HG02763 (cell line): Measurements from ENCODE around the gene BPIFB1.
A peak's percentile ranks its signal among the peaks of the same experiment; 100 is the strongest.

ENCODE experiments used
- ATAC-seq: cut with Tn5 transposase; IDR thresholded peaks from one replicate; pipeline ENCODE4 v1.9.1; 2021; ENCODE audit warnings: mild to moderate bottlenecking, moderate library complexity; ENCODE audit not compliant: unreplicated experiment

The BPIFB1 gene

DNA sequence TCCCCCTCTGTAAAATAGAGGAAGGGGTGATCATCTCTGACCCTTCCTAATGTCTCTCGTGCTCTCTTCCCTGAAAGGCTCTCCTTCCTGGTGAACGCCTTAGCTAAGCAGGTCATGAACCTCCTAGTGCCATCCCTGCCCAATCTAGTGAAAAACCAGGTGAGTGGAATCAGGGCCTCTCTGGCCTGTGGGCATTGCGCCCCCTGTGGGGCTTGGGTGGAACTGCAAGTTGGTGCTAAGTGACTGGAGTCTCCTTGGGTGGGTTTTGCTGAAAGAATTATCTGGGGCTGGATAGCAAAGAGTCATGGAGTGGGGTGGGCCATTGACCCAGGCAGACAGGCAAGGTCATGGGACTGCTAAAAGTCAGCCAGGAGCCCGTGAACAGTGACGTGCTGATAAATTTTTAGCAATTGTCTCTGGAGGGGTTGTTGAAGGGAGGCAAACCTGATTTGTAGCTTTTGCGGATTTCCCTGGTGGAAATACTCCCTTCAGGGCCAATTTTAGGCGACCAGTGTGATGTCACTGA is 8.9 kb downstream of the BPIFB1 start:
- ATAC-seq: no peak

DNA sequence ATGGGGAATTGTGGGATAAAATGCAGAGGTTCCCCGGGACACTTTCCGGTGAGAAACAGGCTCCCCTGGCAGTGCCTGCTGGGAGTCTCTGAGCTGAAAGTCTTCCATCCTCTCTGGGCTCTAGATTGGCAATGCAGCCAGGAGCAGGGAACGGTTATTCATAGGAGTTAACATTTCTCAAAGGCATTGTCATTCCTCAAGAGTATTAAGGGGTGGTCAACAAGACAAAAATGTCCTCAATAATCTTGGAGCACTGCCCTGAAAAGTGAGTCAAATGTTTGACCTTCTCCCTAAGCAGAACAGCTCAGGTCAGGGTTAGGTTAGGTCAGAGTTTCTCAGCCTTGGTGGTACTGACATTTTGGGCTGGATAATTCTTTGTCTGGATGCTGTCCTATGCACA is 13.2 kb downstream of the BPIFB1 start:
- ATAC-seq: no peak

DNA sequence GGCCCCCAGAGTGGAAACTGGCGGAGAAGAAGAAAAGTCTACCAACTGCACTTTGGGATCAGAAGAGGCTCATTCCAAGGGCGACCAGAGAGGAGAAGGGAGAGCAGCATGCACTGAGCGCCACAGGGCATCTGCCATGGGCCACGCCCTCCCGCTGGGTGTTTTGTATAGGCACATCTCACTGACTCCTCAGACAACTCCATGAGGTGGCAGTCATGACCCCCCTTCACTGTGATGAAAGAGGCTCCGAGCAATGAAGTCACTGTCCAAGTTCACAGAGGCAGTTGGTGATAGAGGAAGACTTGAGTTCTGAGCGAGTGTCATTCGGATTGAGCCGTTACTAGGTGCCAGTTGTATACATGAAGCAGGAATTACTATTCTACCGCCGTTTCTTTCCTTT is 15.4 kb downstream of the BPIFB1 start:
- no peak for ATAC-seq

DNA sequence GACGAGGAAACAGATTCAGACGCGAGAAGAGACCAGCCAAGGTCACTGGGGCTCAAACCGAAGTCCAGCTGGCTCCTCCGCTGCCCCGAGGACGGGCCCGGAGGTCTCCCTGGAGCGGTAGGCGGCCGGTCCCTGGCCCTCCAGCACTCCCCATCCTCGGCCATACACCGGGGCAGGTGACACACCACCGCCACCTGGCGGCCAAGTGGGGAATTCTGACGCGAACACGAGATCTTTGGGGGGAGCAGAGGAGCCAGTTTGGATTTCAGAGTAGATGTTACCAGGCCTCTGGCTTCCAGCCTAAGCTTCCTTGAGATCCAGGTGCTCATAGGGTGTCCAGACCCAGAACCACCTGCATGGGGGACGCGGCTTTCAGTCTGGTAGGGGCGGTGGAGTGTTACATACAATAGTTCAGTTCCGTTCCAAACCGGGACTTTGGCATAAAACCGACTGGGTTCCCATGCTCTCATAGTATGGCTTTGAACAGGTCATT is 16.1 kb downstream of the BPIFB1 start:
- ATAC-seq: peak; percentile 45

DNA sequence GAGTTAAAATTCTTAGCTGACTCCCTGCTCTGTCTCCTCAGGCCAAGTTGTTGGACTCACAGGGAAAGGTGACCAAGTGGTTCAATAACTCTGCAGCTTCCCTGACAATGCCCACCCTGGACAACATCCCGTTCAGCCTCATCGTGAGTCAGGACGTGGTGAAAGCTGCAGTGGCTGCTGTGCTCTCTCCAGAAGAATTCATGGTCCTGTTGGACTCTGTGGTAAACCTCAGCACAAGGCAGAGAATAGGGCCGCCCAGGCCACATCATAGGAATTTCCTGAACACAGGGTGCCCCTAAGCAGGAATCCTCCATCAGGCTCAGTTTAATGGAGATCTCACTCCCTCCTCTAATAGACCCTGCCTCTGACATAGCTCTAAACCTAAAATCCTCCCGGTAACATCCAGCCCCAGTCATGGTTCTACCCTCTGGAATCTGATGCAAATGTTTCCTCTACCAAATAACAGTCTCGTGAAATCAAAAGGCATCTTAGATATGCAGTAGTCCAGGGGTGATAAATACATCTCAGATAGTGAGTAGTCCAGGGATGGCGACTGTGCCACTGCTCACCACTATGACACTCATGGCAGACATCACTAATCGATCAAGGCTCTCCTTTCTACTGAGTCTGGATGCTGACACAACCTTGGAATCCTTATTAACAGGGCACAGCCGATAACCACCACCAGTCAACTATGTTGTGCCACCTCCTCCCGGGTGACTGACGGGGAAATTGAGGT is 18.3 kb downstream of the BPIFB1 start:
- ATAC-seq: no peak

DNA sequence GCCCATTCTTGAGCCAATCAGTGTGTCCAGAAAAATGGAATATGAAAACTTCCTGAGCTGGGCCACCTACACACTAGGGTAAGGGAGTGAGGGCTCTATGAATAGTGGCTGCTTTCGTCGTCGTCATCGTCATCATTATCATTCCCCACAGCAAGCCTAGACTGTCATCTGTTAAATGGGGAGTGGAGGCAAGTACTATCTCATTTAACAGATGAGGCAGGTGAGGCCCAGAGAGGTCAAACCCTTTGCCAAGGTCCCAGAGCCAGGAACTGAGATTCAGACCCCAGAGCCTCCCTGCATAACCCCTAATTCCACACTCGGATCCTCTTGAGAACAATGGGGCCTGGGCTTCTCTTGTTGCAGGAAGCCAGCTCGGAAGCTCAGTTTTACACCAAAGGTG is 20.6 kb downstream of the BPIFB1 start:
- no peak for ATAC-seq

DNA sequence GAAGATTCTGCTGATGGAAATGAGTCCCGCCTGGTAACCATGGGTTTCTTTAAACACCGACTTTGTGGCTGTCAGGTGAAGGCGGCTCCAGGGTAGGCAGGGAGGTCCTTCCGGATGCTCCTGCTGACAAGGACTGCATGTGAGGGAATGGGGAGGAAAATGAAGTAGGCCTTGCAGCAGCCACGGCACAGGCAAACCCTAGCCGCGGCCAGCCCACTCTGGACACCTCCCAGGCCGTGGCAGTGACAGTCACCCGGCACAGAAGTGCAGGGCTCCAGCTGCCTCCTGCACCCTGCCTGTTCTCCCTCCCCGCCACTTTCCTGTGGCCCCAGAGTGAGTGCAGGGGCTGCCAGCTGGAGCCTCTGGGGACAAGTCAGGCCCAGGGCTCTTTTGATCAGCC is 21.0 kb downstream of the BPIFB1 start:
- ATAC-seq: no peak

DNA sequence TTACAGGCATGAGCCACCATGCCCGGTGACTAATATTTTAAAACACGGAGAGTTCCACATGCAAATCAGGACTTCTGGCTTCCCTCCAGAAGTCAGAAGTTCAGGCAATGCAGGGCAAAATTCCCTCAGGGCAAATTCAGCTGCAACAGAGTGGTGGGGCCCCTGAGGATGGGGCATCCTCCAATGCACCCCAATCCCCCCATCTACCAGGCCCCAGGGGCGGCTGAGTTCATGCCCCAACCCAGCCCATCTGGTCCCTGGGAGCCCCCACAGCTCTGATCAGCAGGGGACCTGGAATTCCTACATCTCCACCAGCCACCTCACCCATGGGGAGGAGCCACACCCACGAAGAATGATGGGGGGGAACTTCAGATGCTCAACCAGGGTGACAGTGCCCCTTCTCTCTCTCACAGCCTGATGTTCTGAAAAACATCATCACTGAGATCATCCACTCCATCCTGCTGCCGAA is 22.6 kb downstream of the BPIFB1 start:
- no peak for ATAC-seq

DNA sequence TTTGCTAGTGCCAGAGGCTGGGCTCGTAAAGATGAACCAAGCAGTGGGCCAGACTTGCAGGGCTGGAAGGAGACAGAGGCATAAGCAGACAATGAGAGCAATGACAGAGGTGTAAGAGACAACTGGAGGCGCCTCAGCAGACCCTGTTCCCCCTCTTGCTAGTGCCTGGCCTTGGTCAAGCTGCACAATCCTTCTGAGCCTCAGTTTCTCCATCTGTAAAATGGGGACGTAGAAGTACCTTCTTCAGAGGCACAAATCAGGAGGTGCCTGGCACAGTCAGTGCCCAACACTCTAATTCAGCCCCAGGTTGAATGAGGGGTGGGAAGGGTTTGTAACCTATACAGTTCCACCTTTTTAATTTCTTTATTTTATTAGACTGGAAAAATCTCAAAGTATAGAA is 23.2 kb downstream of the BPIFB1 start:
- ATAC-seq: no peak

DNA sequence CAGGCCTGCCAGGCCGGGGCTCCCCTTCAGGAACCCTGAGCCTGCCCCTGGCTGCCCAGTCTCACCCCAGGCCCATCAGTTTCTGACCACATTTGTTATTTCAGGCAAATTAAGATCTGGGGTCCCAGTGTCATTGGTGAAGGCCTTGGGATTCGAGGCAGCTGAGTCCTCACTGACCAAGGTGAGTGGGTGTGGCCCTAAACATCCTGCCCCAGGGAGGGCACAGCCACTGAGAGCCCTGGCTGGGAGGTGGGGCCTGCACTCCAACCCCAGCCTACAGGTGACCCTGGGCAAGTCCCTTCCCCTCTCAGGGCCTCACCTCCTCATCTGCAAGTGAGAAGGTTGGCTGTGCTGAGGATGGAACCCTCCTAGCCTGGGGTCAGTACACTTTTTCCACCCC is 23.8 kb downstream of the BPIFB1 start:
- ATAC-seq: no peak

DNA sequence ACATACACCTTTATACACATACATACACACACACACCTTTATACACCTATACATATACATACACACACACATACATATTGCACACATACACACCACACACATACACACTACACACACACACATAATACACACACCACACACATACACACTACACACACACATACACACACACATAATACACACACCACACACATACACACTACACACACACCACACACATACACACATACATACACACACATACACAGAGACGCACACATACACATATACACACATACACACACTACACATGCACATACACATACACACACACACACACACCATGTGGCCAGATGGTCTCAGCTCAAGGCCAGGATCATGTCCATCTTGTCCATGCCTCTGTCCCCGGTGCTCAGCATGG is 25.7 kb downstream of the BPIFB1 start:
- no peak for ATAC-seq

DNA sequence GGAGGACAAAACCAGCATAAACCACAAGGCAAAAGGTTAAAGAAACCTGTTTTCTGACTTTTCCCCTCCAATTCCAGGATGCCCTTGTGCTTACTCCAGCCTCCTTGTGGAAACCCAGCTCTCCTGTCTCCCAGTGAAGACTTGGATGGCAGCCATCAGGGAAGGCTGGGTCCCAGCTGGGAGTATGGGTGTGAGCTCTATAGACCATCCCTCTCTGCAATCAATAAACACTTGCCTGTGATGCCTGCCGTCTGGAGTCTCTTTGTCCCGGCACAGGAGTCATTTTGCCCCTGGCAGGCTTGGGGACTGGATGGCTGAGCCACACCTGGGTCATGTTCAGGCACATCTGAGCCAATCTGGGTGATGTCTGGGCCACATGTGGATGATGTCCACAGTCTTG is 26.6 kb downstream of the BPIFB1 start:
- no peak for ATAC-seq

DNA sequence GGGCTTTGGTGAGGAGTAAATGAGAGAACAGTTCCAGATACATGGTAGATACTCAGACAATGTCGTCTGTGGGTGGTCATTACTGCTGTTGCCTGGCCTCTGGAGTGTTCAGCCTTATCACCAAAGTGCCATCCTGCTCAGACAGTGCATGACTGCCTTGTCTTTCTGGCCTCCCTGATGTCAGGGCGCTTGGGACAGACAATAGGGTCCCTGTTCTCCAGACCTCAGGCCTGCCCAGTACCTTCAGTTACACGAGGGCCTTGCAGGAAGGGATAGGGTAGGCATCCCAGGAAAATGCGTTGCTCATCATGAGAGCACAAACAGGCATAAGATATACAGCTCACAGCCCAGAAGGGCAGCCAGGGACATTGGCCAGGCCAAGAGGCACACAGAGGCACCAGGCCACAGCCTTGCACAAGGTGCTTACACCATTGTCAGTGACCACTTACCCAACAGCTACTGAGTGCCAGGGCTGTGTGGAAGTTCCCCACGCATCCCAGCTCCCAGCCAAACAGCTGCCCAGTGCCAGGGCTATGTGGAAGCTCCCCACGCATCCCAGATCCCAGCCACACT is 27.4 kb downstream of the BPIFB1 start:
- ATAC-seq: no peak

DNA sequence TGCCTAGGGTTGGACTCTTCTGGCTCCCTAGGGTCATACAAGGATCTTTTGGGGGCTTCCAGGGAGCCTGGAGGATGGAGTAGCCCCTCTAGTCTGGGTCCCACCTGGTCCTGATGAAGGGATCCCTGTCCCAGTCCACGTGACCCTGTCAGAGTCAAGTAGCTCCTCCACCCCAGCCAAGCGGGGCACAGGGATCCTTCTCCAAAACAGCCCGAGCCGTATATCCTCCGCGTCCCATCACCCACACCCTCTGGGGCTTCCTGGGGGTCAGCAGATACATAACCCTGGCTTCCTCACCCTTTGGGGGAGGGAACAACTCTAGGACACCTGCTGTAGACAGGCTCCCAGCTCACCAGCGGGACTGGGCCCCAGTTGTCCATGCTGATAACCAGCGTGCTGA is 28.0 kb downstream of the BPIFB1 start:
- no peak for ATAC-seq

DNA sequence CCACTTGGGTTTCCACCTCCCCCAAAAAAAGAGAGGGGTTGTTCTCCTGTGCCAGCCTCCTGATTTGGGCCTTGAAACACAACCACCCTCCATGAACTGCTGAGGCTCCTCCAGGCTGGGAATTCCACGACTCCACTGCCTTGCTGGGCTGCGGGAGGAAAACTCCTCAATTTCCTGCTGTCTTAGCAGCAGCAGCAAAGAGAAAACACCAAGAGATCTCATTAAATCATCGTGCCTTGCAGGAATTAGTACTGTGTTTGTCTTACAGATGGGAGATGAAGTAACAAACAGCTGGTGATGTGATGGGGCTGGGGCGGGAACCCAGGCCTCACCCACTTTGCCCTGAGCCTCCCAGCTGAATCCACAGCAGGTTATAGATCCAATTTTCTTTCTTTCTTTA is 29.0 kb downstream of the BPIFB1 start:
- no peak for ATAC-seq

DNA sequence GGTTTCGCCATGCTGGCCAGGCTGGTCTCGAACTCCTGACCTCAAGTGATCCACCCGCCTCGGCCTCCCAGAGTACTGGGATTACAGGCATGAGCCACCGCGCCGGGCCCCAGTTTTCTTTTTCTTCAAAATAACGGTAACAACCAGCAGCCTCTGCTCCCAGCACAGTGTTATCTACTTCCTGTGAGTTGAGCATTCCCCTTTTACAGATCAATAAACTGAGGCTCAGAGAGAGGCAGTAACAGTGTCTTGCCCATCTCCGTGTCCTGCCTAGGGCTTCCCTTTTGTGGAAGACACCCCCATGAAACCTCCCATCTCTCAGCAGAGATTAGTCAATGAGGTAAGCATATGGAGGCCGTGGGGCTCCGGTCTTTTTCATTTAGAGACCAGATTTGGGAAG is 29.6 kb downstream of the BPIFB1 start:
- ATAC-seq: no peak

DNA sequence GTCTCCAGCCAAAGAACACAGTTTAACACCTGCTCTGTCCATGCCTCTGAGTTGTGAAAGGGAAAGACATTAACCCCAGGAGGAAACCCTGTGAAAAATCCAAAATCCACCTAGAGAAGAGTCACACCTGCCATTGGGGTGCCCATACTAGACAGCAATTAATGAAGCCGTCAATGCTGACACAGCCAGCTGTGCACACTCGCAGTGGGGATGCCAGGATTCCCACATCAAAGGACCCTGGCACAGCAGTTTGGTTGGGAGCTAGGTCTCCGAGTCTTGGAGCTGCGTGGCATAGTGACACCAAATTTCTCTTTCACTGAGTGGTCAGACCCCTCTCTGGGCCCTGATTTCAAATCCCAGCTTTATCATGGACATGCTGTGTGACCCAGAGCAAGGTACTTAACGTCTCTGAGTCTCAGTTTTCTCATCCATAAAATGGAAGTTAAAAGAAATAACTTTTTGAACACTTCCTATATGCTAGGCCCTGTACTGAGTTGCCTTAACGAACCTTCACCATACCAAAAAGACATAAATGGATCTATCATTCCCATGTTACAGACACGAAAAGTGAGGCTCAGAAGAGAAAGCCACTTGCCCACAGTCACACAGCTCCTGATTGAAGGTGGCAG is 30.8 kb downstream of the BPIFB1 start:
- no peak for ATAC-seq

DNA sequence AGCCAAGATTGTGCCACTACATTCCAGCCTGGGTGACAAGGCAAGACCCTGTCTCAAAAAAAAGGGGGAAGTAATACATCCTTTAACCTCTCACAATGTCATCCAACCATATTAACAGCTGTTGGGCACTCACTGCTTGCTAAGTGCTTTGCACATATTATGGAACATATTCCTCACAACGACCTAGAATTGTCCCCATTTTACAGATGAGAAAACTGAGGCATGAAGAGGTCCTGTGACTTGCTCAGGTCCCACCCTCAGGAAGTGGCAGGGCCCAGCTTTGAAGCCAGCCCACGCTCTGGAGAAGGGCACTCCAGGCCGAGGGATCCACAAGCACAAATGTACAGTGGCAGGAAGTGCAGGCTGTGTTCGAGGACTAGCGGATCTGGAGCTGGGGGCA is 33.3 kb downstream of the BPIFB1 start:
- no peak for ATAC-seq

DNA sequence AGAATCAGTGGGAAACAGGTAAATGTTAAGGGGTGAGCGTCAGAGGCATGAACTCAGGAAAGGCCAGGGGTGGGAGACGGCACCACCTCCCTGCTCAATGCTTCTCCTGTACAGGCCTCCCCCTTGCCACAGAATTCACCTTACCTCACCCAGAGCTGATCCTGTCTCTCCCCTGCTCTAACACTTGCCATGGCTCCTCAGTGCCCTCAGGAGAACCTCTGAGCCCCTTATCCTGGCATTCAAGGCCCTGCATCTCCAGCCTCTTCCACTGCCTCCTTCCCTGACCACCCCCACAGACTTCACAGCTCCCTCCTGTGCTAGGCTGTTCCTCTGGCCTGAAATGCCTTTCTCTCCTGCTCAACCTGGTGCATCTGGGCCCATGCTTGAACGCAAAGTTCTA is 33.9 kb downstream of the BPIFB1 start:
- ATAC-seq: no peak

DNA sequence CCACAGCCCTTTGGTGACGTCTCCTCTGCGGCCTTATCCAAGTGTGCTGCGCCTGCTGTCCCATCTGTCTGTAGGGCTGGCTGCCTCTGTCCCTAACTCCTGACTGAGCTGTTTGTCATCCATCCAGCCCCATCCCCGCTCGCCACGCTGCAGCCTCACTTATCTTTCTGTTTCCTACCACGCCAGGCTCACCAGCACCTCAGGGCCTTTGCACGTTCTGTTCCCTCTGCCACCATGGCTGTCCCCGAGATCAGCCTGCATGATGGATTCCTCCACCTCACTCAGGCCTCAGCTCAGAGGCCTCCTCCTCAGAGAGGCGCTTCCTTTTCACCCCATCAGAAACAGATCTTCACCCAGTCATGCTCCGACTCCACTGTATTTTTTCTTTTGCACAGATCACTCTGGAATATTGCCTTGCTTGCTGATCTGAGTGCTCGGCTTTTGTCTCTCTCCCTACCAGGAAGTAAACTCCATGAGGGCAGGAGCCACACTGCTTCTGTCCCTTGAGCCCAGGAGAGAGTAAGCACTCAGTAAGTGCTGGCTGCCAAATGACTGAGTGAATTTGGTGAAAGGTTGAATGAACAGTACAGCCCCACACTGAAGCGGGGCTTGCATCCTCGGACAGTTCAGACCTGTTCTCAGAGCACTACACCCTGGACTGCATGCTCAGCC is 34.5 kb downstream of the BPIFB1 start:
- ATAC-seq: no peak

DNA sequence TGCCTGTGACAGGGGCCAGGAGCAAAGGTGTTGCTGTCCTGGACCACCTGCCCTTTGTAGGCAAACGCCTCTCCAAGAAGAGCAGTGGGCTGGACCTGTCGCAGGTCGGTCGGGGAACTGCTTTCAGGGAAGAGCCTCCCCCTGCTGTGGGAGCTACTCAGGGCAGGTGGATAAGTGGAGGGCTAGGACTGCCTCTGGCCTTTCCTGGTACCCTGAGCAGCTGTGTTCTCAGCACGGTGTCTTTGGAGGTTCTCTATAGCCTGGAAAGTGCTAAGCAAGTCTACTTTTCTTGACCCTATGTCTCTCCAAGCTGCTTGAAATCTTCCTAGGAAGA is 35.0 kb downstream of the BPIFB1 start:
- ATAC-seq: no peak

DNA sequence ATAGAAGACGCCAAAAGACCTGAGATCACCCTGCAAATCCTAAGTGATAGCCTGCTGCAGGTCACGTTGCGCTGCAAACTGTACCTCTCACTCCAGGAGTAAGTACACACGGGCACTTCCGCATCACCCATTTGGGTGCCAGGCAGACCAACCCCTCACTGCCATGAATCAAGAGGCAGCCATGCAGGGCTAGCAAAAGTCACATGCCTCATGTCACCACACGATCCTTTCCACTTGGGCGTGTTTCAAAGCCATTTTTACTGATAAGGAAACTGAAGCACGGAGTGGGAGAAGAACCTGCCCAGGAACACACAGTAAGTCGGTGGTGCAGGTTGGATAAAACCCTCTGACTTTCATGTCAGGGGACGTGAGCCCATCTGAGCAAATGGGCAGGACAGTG is 37.0 kb downstream of the BPIFB1 start:
- no peak for ATAC-seq
